WTC11 (cell line): Measurements from ENCODE around the gene EGR4. TPM values are rescaled to one million over a fixed set of nuclear protein-coding genes. Genes with fewer than 3 reads are reported as not detected.

Experiments used
- ATAC-seq: fragments of 200-7000 bp; cut with Tn5 transposase; 2 replicates; pipeline ENCODE4 v1.10.0; 2021; ENCODE audit warnings: mild to moderate bottlenecking, moderate library complexity
- CTCF ChIA-PET: fragments of 300-600 bp; sonication (Branson Sonifier 250); formaldehyde crosslinking; loops from one replicate; lab custom pipeline; 2021; ENCODE audit warnings: antibody characterized with exemption; lab: Charles Lee
- POLR2A ChIA-PET: fragments of 350-600 bp; sonication (Branson Sonifier 250); formaldehyde crosslinking; loops from one replicate; lab custom pipeline; 2021; ENCODE audit warnings: antibody characterized with exemption; lab: Charles Lee
- DNase-seq: peaks from one replicate; pipeline ENCODE4 v3.0.0; 2021; ENCODE audit warnings: low spot score
- H3K27ac Mint-ChIP-seq: 2 replicates; pipeline ENCODE4 v1.8.0; 2021; ENCODE audit warnings: mixed read lengths
- H3K27me3 Mint-ChIP-seq: 2 replicates; pipeline ENCODE4 v1.8.0; 2021; ENCODE audit warnings: low read depth, mild to moderate bottlenecking, moderate library complexity, mixed read lengths
- H3K36me3 Mint-ChIP-seq: 2 replicates; pipeline ENCODE4 v1.8.0; 2021; ENCODE audit warnings: mixed read lengths
- H3K4me1 Mint-ChIP-seq: 2 replicates; pipeline ENCODE4 v1.8.0; 2022; ENCODE audit warnings: mixed read lengths
- H3K4me3 Mint-ChIP-seq: 2 replicates; pipeline ENCODE4 v1.8.0; 2021; ENCODE audit warnings: mild to moderate bottlenecking, moderate library complexity, mixed read lengths
- H3K9me3 Mint-ChIP-seq: 2 replicates; pipeline ENCODE4 v1.8.0; 2021; ENCODE audit warnings: mixed read lengths
- ATF1 ChIP-seq: sonication (generic); formaldehyde crosslinking; IDR thresholded peaks from 2 replicates; pipeline ENCODE4 v1.8.1; 2023; ENCODE audit warnings: mild to moderate bottlenecking, moderate library complexity, missing genetic modification reagents
- CBFB ChIP-seq: sonication (generic); formaldehyde crosslinking; IDR thresholded peaks from 2 replicates; pipeline ENCODE4 v1.8.1; 2022; ENCODE audit warnings: mild to moderate bottlenecking, low read depth, missing genetic modification reagents
- GRHL2 ChIP-seq: fragments of 250-450 bp; sonication (Bioruptor Pico); IDR thresholded peaks from 2 replicates; pipeline ENCODE4 v1.8.0; 2022; ENCODE audit warnings: mild to moderate bottlenecking, moderate library complexity; ENCODE audit not compliant: insufficient replicate concordance, severe bottlenecking
- HMGA2 ChIP-seq: fragments of 250-450 bp; sonication (Bioruptor Pico); IDR thresholded peaks from 2 replicates; pipeline ENCODE4 v1.4.0; 2021; ENCODE audit warnings: mild to moderate bottlenecking, moderate library complexity
- NFYB ChIP-seq: sonication (generic); formaldehyde crosslinking; conservative IDR thresholded peaks from 2 replicates; pipeline ENCODE4 v1.8.0; 2022; ENCODE audit warnings: low read depth, missing genetic modification reagents
- TEAD4 ChIP-seq: sonication (generic); formaldehyde crosslinking; IDR thresholded peaks from 2 replicates; pipeline ENCODE4 v1.8.0; 2022; ENCODE audit warnings: mild to moderate bottlenecking, missing genetic modification reagents
- TP53 ChIP-seq: sonication (generic); formaldehyde crosslinking; IDR thresholded peaks from 2 replicates; pipeline ENCODE4 v1.8.1; 2023; ENCODE audit warnings: mild to moderate bottlenecking, missing genetic modification reagents
- ZNF416 ChIP-seq: fragments of 250-450 bp; sonication (Bioruptor Pico); IDR thresholded peaks from 2 replicates; pipeline ENCODE4 v1.9.0; 2021; ENCODE audit warnings: mild to moderate bottlenecking, inconsistent platforms
- total RNA-seq: library from RNA; stranded (reverse); gene quantifications from 3 replicates; pipeline ENCODE4 v1.2.3, GENCODE V29; 2021
- TF ChIP-seq, protein P1 (sequence below): fragments of 250-450 bp; sonication (Bioruptor Pico); IDR thresholded peaks from 2 replicates; pipeline ENCODE4 v1.9.0; 2021; ENCODE audit warnings: mild to moderate bottlenecking
- TF ChIP-seq, protein P2 (sequence below): sonication (generic); formaldehyde crosslinking; IDR thresholded peaks from 2 replicates; pipeline ENCODE4 v1.8.1; 2023; ENCODE audit warnings: mild to moderate bottlenecking, moderate library complexity, missing genetic modification reagents
- TF ChIP-seq, protein P3 (sequence below): fragments of 250-450 bp; sonication (Bioruptor Pico); IDR thresholded peaks from 2 replicates; pipeline ENCODE4 v1.9.0; 2021; ENCODE audit warnings: mild to moderate bottlenecking
- TF ChIP-seq, protein P4 (sequence below): sonication (generic); formaldehyde crosslinking; IDR thresholded peaks from 2 replicates; pipeline ENCODE4 v1.8.1; 2022; ENCODE audit warnings: mild to moderate bottlenecking, moderate library complexity, missing genetic modification reagents
- TF ChIP-seq, protein P5 (sequence below): sonication (generic); formaldehyde crosslinking; IDR thresholded peaks from 2 replicates; pipeline ENCODE4 v1.8.0; 2023; ENCODE audit warnings: missing genetic modification reagents
- TF ChIP-seq, protein P6 (sequence below): sonication (generic); formaldehyde crosslinking; conservative IDR thresholded peaks from 2 replicates; pipeline ENCODE4 v1.8.1; 2022; ENCODE audit warnings: mild to moderate bottlenecking, missing genetic modification reagents
- TF ChIP-seq, protein P7 (sequence below): sonication (generic); formaldehyde crosslinking; conservative IDR thresholded peaks from 2 replicates; pipeline ENCODE4 v1.8.1; 2023; ENCODE audit warnings: mild to moderate bottlenecking, low read depth, missing genetic modification reagents, moderate library complexity
- TF ChIP-seq, protein P8 (sequence below): sonication (generic); formaldehyde crosslinking; IDR thresholded peaks from 2 replicates; pipeline ENCODE4 v1.8.1; 2023; ENCODE audit warnings: mild to moderate bottlenecking, missing genetic modification reagents, moderate library complexity
- TF ChIP-seq, protein P9 (sequence below): sonication (generic); formaldehyde crosslinking; IDR thresholded peaks from 2 replicates; pipeline ENCODE4 v1.8.1; 2022; ENCODE audit warnings: low read depth, mild to moderate bottlenecking, moderate library complexity, missing genetic modification reagents, borderline replicate concordance

Gene EGR4
- total RNA-seq, 1 experiment from 2014 or later, result 0.13 TPM

DNA sequence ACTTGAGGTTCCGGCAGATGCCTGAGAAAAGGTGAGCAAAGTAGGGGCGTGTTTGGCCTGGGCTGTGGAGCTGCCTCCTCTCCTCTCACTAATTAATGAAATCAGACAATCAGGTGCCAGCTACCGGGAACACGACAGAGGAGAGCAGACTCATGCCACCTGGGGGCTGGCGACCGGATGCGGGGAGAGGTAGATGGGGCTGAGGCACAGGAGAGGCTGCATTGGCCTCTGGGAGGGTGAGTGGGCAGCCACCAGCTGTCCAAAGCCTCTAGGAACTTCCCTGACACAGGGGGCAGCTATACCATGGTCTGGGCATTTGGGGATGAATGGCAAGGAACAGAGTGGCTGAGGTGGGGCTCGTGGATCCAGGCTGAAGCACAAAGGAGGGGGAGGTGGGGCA is 34.1 kb downstream of the EGR4 start (continued):
- TF ChIP-seq, protein P1, sequence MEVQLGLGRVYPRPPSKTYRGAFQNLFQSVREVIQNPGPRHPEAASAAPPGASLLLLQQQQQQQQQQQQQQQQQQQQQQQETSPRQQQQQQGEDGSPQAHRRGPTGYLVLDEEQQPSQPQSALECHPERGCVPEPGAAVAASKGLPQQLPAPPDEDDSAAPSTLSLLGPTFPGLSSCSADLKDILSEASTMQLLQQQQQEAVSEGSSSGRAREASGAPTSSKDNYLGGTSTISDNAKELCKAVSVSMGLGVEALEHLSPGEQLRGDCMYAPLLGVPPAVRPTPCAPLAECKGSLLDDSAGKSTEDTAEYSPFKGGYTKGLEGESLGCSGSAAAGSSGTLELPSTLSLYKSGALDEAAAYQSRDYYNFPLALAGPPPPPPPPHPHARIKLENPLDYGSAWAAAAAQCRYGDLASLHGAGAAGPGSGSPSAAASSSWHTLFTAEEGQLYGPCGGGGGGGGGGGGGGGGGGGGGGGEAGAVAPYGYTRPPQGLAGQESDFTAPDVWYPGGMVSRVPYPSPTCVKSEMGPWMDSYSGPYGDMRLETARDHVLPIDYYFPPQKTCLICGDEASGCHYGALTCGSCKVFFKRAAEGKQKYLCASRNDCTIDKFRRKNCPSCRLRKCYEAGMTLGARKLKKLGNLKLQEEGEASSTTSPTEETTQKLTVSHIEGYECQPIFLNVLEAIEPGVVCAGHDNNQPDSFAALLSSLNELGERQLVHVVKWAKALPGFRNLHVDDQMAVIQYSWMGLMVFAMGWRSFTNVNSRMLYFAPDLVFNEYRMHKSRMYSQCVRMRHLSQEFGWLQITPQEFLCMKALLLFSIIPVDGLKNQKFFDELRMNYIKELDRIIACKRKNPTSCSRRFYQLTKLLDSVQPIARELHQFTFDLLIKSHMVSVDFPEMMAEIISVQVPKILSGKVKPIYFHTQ, result no peak
- no peak for TF ChIP-seq ZNF416 (CRISPR knock-in tag)

DNA sequence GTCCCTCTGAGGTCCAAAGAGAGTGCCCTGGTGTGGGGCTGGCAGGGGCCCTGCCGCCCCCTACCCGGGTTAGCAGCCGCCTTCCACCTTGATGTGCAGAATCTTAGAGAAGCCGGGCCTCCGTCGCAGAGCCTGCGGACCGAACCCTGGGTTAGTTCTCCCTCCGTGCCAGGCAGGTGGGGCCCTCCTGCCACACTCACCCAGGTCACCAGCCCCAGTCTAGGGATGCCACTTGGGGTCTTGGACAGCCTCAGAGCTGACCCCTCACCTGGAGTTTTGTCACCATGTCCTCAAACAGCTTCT is 34.5 kb downstream of the EGR4 start:
- peaks cover 11% of the 10 kb centered on the region for H3K4me1 Mint-ChIP-seq
- CTCF ChIA-PET, result no interaction called here
- ATAC-seq (no peak), DNase-seq (no peak)
- H3K27me3 Mint-ChIP-seq, result no peaks in the 10 kb centered on the region; the same call in 1 of the 2 replicates
- no peaks in the 10 kb centered on the region for H3K9me3 Mint-ChIP-seq
- H3K4me3 Mint-ChIP-seq, result no peak overlapping the region
- POLR2A ChIA-PET, result no interaction called here
- TF ChIP-seq, protein P2, sequence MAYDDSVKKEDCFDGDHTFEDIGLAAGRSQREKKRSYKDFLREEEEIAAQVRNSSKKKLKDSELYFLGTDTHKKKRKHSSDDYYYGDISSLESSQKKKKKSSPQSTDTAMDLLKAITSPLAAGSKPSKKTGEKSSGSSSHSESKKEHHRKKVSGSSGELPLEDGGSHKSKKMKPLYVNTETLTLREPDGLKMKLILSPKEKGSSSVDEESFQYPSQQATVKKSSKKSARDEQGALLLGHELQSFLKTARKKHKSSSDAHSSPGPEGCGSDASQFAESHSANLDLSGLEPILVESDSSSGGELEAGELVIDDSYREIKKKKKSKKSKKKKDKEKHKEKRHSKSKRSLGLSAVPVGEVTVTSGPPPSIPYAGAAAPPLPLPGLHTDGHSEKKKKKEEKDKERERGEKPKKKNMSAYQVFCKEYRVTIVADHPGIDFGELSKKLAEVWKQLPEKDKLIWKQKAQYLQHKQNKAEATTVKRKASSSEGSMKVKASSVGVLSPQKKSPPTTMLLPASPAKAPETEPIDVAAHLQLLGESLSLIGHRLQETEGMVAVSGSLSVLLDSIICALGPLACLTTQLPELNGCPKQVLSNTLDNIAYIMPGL (CRISPR knock-in tag), result no peak
- TF ChIP-seq, protein P3, sequence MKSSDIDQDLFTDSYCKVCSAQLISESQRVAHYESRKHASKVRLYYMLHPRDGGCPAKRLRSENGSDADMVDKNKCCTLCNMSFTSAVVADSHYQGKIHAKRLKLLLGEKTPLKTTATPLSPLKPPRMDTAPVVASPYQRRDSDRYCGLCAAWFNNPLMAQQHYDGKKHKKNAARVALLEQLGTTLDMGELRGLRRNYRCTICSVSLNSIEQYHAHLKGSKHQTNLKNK (CRISPR knock-in tag), result no peak
- TF ChIP-seq, protein P4, sequence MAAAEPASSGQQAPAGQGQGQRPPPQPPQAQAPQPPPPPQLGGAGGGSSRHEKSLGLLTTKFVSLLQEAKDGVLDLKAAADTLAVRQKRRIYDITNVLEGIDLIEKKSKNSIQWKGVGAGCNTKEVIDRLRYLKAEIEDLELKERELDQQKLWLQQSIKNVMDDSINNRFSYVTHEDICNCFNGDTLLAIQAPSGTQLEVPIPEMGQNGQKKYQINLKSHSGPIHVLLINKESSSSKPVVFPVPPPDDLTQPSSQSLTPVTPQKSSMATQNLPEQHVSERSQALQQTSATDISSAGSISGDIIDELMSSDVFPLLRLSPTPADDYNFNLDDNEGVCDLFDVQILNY, result no peak
- TF ChIP-seq, protein P5, sequence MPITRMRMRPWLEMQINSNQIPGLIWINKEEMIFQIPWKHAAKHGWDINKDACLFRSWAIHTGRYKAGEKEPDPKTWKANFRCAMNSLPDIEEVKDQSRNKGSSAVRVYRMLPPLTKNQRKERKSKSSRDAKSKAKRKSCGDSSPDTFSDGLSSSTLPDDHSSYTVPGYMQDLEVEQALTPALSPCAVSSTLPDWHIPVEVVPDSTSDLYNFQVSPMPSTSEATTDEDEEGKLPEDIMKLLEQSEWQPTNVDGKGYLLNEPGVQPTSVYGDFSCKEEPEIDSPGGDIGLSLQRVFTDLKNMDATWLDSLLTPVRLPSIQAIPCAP (CRISPR knock-in tag), result no peak
- TF ChIP-seq, protein P6, sequence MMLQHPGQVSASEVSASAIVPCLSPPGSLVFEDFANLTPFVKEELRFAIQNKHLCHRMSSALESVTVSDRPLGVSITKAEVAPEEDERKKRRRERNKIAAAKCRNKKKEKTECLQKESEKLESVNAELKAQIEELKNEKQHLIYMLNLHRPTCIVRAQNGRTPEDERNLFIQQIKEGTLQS (CRISPR knock-in tag), result no peak
- TF ChIP-seq NFYB (CRISPR knock-in tag) (no peak), ATF1 (CRISPR knock-in tag) (no peak)
- TF ChIP-seq, protein P7, sequence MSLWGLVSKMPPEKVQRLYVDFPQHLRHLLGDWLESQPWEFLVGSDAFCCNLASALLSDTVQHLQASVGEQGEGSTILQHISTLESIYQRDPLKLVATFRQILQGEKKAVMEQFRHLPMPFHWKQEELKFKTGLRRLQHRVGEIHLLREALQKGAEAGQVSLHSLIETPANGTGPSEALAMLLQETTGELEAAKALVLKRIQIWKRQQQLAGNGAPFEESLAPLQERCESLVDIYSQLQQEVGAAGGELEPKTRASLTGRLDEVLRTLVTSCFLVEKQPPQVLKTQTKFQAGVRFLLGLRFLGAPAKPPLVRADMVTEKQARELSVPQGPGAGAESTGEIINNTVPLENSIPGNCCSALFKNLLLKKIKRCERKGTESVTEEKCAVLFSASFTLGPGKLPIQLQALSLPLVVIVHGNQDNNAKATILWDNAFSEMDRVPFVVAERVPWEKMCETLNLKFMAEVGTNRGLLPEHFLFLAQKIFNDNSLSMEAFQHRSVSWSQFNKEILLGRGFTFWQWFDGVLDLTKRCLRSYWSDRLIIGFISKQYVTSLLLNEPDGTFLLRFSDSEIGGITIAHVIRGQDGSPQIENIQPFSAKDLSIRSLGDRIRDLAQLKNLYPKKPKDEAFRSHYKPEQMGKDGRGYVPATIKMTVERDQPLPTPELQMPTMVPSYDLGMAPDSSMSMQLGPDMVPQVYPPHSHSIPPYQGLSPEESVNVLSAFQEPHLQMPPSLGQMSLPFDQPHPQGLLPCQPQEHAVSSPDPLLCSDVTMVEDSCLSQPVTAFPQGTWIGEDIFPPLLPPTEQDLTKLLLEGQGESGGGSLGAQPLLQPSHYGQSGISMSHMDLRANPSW (CRISPR knock-in tag), result no peak
- H3K36me3 Mint-ChIP-seq, result peaks cover 9% of the 10 kb centered on the region
- H3K27ac Mint-ChIP-seq, result no peak overlapping the region

DNA sequence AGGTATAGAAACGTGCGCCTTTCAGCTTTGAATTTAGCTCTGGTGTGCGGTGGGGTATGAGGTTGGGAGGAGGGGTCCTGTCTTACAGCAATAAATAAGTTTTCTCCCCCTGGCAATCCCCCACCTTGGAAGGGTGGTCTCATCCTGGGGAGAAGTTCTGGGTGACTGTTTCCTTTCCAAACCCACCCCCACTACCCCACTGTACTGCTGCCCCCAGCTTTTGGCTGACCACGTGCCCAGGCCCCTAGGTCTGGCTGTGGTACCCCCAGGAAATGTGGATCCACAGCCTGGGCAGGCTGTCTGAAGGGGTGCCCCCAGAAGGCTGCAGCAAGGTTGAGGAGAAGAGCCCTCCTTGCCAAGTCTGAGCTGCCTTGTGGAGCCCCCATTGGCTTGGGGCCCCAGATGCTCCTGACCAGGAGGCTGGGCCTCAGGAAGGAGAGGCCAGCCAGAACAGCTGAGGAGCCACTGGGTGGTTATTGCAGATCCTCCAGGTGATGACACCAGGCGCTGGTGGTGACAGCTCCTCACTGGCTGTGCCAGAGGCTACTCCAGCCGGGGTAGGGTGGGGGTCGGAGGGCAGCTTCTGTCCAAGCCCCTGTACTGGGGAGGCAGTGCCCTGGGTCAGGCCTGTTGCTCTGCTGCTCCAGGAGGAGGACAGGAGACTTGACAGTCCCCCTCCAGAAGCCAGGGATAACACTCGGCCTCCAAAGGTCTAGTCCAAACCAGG is 35.0 kb downstream of the EGR4 start:
- peaks cover 12% of the 10 kb centered on the region for H3K36me3 Mint-ChIP-seq
- POLR2A ChIA-PET, result no interaction called here
- H3K27me3 Mint-ChIP-seq, result no peaks in the 10 kb centered on the region; the same call in 1 of the 2 replicates
- CTCF ChIA-PET, result interaction anchor here (1.2 to 1.6 kb wide), 2 partner anchors 33 to 35 kb away, joined by 3 to 5 read pairs; partner anchors contain the start of gene EGR4
- H3K9me3 Mint-ChIP-seq, result no peaks in the 10 kb centered on the region
- H3K4me1 Mint-ChIP-seq, result peaks cover 11% of the 10 kb centered on the region
- ATAC-seq (no peak), DNase-seq (no peak)
- no peak overlapping the region for H3K4me3 Mint-ChIP-seq
- H3K27ac Mint-ChIP-seq, result no peak overlapping the region
- TF ChIP-seq, protein P4, result no peak
- TF ChIP-seq, protein P8, sequence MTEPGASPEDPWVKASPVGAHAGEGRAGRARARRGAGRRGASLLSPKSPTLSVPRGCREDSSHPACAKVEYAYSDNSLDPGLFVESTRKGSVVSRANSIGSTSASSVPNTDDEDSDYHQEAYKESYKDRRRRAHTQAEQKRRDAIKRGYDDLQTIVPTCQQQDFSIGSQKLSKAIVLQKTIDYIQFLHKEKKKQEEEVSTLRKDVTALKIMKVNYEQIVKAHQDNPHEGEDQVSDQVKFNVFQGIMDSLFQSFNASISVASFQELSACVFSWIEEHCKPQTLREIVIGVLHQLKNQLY (CRISPR knock-in tag), result no peak
- no peak for TF ChIP-seq TEAD4 (CRISPR knock-in tag)
- no peak for TF ChIP-seq TP53
- TF ChIP-seq HMGA2 (CRISPR knock-in tag), result no peak
- TF ChIP-seq, protein P9, sequence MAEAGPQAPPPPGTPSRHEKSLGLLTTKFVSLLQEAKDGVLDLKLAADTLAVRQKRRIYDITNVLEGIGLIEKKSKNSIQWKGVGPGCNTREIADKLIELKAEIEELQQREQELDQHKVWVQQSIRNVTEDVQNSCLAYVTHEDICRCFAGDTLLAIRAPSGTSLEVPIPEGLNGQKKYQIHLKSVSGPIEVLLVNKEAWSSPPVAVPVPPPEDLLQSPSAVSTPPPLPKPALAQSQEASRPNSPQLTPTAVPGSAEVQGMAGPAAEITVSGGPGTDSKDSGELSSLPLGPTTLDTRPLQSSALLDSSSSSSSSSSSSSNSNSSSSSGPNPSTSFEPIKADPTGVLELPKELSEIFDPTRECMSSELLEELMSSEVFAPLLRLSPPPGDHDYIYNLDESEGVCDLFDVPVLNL (CRISPR knock-in tag), result no peak
- TF ChIP-seq GRHL2 (CRISPR knock-in tag), result no peak
- TF ChIP-seq CBFB, result no peak
